HL-60 (cell line): ENCODE data around the gene THOC7.

Experiments
- POLR2AphosphoS5 ChIP-seq: IDR thresholded peaks from 2 replicates; pipeline ENCODE4 v1.6.1; 2012; ENCODE audit warnings: low read depth
- SPI1 ChIP-seq: IDR thresholded peaks from 2 replicates; pipeline ENCODE4 v1.6.1; 2012; ENCODE audit warnings: low read depth, mild to moderate bottlenecking, borderline replicate concordance
- TF ChIP-seq, protein P1 (sequence below): IDR thresholded peaks from one replicate; pipeline ENCODE4 v1.5.1; 2011; ENCODE audit warnings: low read length, control low read depth, inconsistent platforms; ENCODE audit not compliant: insufficient read depth

DNA sequence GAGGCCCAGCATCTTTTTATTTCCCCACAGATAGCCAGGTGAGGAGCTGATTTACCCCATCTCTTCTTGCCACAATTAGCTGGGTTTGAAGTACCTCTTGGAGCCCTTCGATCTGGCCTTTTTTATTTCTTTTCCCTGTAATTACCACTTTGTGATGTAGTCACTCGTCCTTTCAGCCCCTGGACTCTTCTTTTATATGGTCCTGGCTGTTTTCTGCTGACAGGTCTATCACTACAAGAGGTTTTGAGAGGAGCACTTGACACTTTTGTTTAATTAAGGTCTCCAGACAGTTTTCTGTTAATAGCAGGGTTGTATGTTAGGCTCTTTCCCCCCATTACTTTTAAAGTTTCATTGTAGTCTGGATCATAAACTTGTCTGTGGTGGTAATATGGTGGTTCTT, 11.9 kb upstream of the THOC7 start:
- TF ChIP-seq, protein P1, sequence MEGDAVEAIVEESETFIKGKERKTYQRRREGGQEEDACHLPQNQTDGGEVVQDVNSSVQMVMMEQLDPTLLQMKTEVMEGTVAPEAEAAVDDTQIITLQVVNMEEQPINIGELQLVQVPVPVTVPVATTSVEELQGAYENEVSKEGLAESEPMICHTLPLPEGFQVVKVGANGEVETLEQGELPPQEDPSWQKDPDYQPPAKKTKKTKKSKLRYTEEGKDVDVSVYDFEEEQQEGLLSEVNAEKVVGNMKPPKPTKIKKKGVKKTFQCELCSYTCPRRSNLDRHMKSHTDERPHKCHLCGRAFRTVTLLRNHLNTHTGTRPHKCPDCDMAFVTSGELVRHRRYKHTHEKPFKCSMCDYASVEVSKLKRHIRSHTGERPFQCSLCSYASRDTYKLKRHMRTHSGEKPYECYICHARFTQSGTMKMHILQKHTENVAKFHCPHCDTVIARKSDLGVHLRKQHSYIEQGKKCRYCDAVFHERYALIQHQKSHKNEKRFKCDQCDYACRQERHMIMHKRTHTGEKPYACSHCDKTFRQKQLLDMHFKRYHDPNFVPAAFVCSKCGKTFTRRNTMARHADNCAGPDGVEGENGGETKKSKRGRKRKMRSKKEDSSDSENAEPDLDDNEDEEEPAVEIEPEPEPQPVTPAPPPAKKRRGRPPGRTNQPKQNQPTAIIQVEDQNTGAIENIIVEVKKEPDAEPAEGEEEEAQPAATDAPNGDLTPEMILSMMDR, result no peak
- TF ChIP-seq POLR2AphosphoS5, result no peak
- TF ChIP-seq SPI1, result no peak
